WTC11 (cell line): ENCODE results near the gene PHOSPHO2. TPM values are rescaled to one million over a fixed set of nuclear protein-coding genes. Genes with fewer than 3 reads are reported as not detected.

Source experiments
- ATAC-seq: fragments of 200-7000 bp; cut with Tn5 transposase; 2 replicates; pipeline ENCODE4 v1.10.0; 2021; ENCODE audit warnings: mild to moderate bottlenecking, moderate library complexity
- CTCF ChIA-PET: fragments of 300-600 bp; sonication (Branson Sonifier 250); formaldehyde crosslinking; loops from one replicate; lab custom pipeline; 2021; ENCODE audit warnings: antibody characterized with exemption; lab: Charles Lee
- POLR2A ChIA-PET: fragments of 350-600 bp; sonication (Branson Sonifier 250); formaldehyde crosslinking; loops from one replicate; lab custom pipeline; 2021; ENCODE audit warnings: antibody characterized with exemption; lab: Charles Lee
- DNase-seq: peaks from one replicate; pipeline ENCODE4 v3.0.0; 2021; ENCODE audit warnings: low spot score
- H3K27ac Mint-ChIP-seq: 2 replicates; pipeline ENCODE4 v1.8.0; 2021; ENCODE audit warnings: mixed read lengths
- H3K27me3 Mint-ChIP-seq: 2 replicates; pipeline ENCODE4 v1.8.0; 2021; ENCODE audit warnings: low read depth, mild to moderate bottlenecking, moderate library complexity, mixed read lengths
- H3K36me3 Mint-ChIP-seq: 2 replicates; pipeline ENCODE4 v1.8.0; 2021; ENCODE audit warnings: mixed read lengths
- H3K4me1 Mint-ChIP-seq: 2 replicates; pipeline ENCODE4 v1.8.0; 2022; ENCODE audit warnings: mixed read lengths
- H3K4me3 Mint-ChIP-seq: 2 replicates; pipeline ENCODE4 v1.8.0; 2021; ENCODE audit warnings: mild to moderate bottlenecking, moderate library complexity, mixed read lengths
- H3K9me3 Mint-ChIP-seq: 2 replicates; pipeline ENCODE4 v1.8.0; 2021; ENCODE audit warnings: mixed read lengths
- ATF1 ChIP-seq: sonication (generic); formaldehyde crosslinking; IDR thresholded peaks from 2 replicates; pipeline ENCODE4 v1.8.1; 2023; ENCODE audit warnings: mild to moderate bottlenecking, moderate library complexity, missing genetic modification reagents
- GABPB1 ChIP-seq: sonication (generic); formaldehyde crosslinking; IDR thresholded peaks from 2 replicates; pipeline ENCODE4 v1.8.1; 2023; ENCODE audit warnings: mild to moderate bottlenecking, missing genetic modification reagents
- RORB ChIP-seq: fragments of 250-450 bp; sonication (Bioruptor Pico); IDR thresholded peaks from 2 replicates; pipeline ENCODE4 v1.9.0; 2021; ENCODE audit warnings: mild to moderate bottlenecking
- ZNF232 ChIP-seq: sonication (generic); formaldehyde crosslinking; IDR thresholded peaks from 2 replicates; pipeline ENCODE4 v1.8.0; 2022; ENCODE audit warnings: mild to moderate bottlenecking, missing genetic modification reagents
- total RNA-seq: library from RNA; stranded (reverse); gene quantifications from 3 replicates; pipeline ENCODE4 v1.2.3, GENCODE V29; 2021
- TF ChIP-seq, protein P1 (sequence below): fragments of 250-450 bp; sonication (Bioruptor Pico); IDR thresholded peaks from 2 replicates; pipeline ENCODE4 v1.8.0; 2021; ENCODE audit warnings: mild to moderate bottlenecking
- TF ChIP-seq, protein P2 (sequence below): sonication (generic); formaldehyde crosslinking; IDR thresholded peaks from 2 replicates; pipeline ENCODE4 v1.8.1; 2022; ENCODE audit warnings: mild to moderate bottlenecking, missing genetic modification reagents, moderate library complexity, borderline replicate concordance
- TF ChIP-seq, protein P3 (sequence below): sonication (generic); formaldehyde crosslinking; IDR thresholded peaks from 2 replicates; pipeline ENCODE4 v1.8.1; 2023; ENCODE audit warnings: mild to moderate bottlenecking, missing genetic modification reagents, moderate library complexity
- TF ChIP-seq, protein P4 (sequence below): fragments of 250-450 bp; sonication (Bioruptor Pico); IDR thresholded peaks from 2 replicates; pipeline ENCODE4 v1.9.0; 2021; ENCODE audit warnings: mild to moderate bottlenecking, borderline replicate concordance
- TF ChIP-seq, protein P5 (sequence below): sonication (generic); formaldehyde crosslinking; IDR thresholded peaks from 2 replicates; pipeline ENCODE4 v1.8.1; 2023; ENCODE audit warnings: mild to moderate bottlenecking, moderate library complexity, missing genetic modification reagents
- TF ChIP-seq, protein P6 (sequence below): fragments of 250-450 bp; sonication (Bioruptor Pico); IDR thresholded peaks from 2 replicates; pipeline ENCODE4 v1.9.0; 2021; ENCODE audit warnings: mild to moderate bottlenecking
- TF ChIP-seq, protein P7 (sequence below): fragments of 250-450 bp; sonication (Bioruptor Pico); conservative IDR thresholded peaks from 2 replicates; pipeline ENCODE4 v1.9.0; 2021; ENCODE audit warnings: mild to moderate bottlenecking

Gene PHOSPHO2
- total RNA-seq, 1 experiment from 2014 or later, result 6.1 TPM

DNA sequence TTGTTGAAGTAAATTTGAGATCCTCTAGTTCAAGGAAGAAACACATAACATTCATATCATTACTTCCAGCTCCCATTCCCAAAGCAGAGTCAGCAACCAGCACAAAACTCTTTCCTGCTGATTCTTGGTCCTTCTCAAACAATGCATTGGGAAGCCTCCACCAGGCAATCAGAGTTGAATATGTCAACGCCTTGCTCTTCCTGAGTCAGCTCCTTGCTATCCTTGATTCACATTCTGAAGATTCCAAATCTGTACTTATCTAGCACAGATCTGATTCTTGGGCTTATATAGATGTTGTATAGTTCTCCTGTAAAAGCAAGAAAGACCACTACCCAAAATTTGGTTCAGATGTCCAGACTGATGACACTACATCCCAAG lies 29.7 kb upstream of the PHOSPHO2 start:
- Mint-ChIP-seq H3K27ac (no peak overlapping the region), H3K9me3 (no peaks in the 10 kb centered on the region), H3K4me3 (no peak overlapping the region), H3K27me3 (peaks cover 2% of the 10 kb centered on the region; the same call in 1 of the 2 replicates), H3K4me1 (no peaks in the 10 kb centered on the region), H3K36me3 (no peaks in the 10 kb centered on the region)
- ChIA-PET POLR2A (interaction anchor here (0.7 kb wide), 1 partner anchor 91 kb away, joined by 5 read pairs; no protein-coding TSS in a partner anchor), CTCF (no interaction called here)
- no peak for ATAC-seq
- no peak for DNase-seq
- TF ChIP-seq, protein P1, sequence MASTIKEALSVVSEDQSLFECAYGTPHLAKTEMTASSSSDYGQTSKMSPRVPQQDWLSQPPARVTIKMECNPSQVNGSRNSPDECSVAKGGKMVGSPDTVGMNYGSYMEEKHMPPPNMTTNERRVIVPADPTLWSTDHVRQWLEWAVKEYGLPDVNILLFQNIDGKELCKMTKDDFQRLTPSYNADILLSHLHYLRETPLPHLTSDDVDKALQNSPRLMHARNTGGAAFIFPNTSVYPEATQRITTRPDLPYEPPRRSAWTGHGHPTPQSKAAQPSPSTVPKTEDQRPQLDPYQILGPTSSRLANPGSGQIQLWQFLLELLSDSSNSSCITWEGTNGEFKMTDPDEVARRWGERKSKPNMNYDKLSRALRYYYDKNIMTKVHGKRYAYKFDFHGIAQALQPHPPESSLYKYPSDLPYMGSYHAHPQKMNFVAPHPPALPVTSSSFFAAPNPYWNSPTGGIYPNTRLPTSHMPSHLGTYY, result no peak
- TF ChIP-seq, protein P2, sequence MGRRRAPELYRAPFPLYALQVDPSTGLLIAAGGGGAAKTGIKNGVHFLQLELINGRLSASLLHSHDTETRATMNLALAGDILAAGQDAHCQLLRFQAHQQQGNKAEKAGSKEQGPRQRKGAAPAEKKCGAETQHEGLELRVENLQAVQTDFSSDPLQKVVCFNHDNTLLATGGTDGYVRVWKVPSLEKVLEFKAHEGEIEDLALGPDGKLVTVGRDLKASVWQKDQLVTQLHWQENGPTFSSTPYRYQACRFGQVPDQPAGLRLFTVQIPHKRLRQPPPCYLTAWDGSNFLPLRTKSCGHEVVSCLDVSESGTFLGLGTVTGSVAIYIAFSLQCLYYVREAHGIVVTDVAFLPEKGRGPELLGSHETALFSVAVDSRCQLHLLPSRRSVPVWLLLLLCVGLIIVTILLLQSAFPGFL (CRISPR knock-in tag), result no peak
- TF ChIP-seq, protein P3, sequence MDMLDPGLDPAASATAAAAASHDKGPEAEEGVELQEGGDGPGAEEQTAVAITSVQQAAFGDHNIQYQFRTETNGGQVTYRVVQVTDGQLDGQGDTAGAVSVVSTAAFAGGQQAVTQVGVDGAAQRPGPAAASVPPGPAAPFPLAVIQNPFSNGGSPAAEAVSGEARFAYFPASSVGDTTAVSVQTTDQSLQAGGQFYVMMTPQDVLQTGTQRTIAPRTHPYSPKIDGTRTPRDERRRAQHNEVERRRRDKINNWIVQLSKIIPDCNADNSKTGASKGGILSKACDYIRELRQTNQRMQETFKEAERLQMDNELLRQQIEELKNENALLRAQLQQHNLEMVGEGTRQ (CRISPR knock-in tag), result no peak
- TF ChIP-seq RORB (CRISPR knock-in tag), result no peak
- TF ChIP-seq ZNF232, result no peak
- TF ChIP-seq ATF1 (CRISPR knock-in tag), result no peak
- no peak for TF ChIP-seq GABPB1

DNA sequence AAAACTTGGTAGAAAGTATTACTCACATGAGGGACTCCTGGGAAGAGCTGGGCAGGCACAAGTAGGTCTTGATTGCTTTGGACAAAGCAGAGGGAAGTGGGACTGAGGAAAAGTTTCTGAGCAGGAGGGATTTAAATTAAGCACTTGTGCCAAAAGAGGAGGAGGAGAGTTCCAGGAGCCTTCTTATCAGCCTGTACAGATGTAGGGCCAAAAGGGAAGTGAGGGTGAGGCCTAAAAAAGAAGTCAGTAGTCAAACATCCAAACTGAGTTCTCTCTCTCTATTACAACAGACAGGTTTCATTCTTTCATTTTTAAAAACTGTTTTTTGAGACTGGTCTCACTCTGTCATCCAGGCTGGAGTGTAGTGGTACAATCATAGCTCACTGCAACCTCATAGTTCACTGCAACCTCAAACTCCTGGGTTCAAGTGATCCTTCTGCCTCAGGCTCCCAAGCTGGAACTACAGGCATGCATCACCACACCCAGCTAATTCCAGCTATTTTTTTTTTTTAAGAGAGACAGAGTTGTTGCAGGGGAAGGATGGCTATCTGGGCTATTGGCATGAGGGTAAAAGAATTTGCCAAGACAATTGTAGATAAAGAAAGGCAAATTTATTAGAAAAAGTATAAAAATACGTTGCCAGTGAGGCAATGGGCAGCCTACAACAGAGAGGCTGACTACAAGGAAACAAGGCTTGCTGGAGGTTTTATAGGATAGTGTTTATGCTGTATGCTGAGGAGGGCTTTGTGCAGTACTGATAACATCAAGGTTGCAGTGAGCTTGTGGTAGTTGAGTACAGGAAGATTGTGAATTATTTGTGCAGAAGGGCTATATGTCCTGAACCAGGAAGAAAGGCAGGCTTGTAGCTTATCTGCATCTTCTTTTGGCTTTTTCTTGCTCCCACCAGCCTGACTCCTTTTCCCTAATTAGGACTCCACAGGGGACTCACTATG lies 29.0 kb upstream of the PHOSPHO2 start:
- no peaks in the 10 kb centered on the region for H3K4me1 Mint-ChIP-seq
- no peaks in the 10 kb centered on the region for H3K9me3 Mint-ChIP-seq
- peaks cover 2% of the 10 kb centered on the region; the same call in 1 of the 2 replicates for H3K27me3 Mint-ChIP-seq
- DNase-seq, result no peak
- H3K27ac Mint-ChIP-seq, result no peak overlapping the region
- CTCF ChIA-PET, result no interaction called here
- POLR2A ChIA-PET, result interaction anchor here (0.7 kb wide), 1 partner anchor 100 kb away, joined by 3 read pairs; no protein-coding TSS in a partner anchor
- ATAC-seq, result no peak
- H3K36me3 Mint-ChIP-seq, result no peaks in the 10 kb centered on the region
- no peak overlapping the region for H3K4me3 Mint-ChIP-seq
- TF ChIP-seq, protein P4, sequence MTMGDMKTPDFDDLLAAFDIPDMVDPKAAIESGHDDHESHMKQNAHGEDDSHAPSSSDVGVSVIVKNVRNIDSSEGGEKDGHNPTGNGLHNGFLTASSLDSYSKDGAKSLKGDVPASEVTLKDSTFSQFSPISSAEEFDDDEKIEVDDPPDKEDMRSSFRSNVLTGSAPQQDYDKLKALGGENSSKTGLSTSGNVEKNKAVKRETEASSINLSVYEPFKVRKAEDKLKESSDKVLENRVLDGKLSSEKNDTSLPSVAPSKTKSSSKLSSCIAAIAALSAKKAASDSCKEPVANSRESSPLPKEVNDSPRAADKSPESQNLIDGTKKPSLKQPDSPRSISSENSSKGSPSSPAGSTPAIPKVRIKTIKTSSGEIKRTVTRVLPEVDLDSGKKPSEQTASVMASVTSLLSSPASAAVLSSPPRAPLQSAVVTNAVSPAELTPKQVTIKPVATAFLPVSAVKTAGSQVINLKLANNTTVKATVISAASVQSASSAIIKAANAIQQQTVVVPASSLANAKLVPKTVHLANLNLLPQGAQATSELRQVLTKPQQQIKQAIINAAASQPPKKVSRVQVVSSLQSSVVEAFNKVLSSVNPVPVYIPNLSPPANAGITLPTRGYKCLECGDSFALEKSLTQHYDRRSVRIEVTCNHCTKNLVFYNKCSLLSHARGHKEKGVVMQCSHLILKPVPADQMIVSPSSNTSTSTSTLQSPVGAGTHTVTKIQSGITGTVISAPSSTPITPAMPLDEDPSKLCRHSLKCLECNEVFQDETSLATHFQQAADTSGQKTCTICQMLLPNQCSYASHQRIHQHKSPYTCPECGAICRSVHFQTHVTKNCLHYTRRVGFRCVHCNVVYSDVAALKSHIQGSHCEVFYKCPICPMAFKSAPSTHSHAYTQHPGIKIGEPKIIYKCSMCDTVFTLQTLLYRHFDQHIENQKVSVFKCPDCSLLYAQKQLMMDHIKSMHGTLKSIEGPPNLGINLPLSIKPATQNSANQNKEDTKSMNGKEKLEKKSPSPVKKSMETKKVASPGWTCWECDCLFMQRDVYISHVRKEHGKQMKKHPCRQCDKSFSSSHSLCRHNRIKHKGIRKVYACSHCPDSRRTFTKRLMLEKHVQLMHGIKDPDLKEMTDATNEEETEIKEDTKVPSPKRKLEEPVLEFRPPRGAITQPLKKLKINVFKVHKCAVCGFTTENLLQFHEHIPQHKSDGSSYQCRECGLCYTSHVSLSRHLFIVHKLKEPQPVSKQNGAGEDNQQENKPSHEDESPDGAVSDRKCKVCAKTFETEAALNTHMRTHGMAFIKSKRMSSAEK (CRISPR knock-in tag), result no peak
- TF ChIP-seq, protein P5, sequence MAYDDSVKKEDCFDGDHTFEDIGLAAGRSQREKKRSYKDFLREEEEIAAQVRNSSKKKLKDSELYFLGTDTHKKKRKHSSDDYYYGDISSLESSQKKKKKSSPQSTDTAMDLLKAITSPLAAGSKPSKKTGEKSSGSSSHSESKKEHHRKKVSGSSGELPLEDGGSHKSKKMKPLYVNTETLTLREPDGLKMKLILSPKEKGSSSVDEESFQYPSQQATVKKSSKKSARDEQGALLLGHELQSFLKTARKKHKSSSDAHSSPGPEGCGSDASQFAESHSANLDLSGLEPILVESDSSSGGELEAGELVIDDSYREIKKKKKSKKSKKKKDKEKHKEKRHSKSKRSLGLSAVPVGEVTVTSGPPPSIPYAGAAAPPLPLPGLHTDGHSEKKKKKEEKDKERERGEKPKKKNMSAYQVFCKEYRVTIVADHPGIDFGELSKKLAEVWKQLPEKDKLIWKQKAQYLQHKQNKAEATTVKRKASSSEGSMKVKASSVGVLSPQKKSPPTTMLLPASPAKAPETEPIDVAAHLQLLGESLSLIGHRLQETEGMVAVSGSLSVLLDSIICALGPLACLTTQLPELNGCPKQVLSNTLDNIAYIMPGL (CRISPR knock-in tag), result no peak
- TF ChIP-seq, protein P6, sequence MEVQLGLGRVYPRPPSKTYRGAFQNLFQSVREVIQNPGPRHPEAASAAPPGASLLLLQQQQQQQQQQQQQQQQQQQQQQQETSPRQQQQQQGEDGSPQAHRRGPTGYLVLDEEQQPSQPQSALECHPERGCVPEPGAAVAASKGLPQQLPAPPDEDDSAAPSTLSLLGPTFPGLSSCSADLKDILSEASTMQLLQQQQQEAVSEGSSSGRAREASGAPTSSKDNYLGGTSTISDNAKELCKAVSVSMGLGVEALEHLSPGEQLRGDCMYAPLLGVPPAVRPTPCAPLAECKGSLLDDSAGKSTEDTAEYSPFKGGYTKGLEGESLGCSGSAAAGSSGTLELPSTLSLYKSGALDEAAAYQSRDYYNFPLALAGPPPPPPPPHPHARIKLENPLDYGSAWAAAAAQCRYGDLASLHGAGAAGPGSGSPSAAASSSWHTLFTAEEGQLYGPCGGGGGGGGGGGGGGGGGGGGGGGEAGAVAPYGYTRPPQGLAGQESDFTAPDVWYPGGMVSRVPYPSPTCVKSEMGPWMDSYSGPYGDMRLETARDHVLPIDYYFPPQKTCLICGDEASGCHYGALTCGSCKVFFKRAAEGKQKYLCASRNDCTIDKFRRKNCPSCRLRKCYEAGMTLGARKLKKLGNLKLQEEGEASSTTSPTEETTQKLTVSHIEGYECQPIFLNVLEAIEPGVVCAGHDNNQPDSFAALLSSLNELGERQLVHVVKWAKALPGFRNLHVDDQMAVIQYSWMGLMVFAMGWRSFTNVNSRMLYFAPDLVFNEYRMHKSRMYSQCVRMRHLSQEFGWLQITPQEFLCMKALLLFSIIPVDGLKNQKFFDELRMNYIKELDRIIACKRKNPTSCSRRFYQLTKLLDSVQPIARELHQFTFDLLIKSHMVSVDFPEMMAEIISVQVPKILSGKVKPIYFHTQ, result no peak
- TF ChIP-seq, protein P1, result no peak
- TF ChIP-seq, protein P7, sequence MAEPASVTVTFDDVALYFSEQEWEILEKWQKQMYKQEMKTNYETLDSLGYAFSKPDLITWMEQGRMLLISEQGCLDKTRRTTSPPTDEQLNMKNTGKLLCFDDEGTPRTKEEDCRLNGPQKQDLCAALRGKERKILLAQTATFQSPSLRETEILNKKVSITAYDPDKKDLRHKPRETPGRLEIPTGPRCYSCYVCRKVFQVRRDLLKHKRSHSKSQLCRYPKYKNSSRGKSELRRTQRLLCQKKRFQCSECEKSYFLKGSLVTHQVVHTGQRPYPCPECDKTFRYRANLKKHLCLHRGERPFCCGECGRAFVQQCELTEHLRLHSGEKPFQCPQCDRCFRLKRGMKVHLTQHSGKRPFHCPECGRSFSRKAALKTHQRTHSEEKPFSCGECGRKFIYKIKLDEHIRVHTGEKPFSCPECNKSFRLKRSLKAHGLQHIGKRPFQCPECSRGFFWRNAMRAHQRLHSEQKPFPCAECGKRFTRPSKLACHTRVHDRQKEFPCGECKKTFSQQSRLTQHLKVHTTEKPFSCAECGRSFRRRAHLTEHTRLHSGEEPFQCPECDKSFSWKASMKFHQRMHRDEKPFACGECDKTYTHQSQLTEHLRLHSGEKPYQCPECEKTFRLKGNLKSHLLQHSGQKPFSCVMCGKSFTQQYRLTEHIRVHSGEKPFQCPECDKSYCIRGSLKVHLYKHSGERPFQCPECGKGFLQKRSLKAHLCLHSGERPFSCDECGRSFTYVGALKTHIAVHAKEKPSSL, result no peak
- TF ChIP-seq ZNF232, result no peak
